SK-N-SH treated with all-trans-retinoic acid at 6 μM for 48 hours (cell line): ENCODE results near the gene SCAF4.

Source experiments
- ARNTL ChIP-seq: fragments of 450-650 bp; formaldehyde crosslinking; IDR thresholded peaks from 2 replicates; pipeline ENCODE4 v1.5.0; 2020; ENCODE audit warnings: low read depth, mild to moderate bottlenecking, moderate library complexity, borderline replicate concordance
- BACH2 ChIP-seq: fragments of 250-450 bp; sonication (Bioruptor Pico); IDR thresholded peaks from 2 replicates; pipeline ENCODE4 v1.9.0; 2021; ENCODE audit warnings: mild to moderate bottlenecking, borderline replicate concordance
- CREB5 ChIP-seq: fragments of 250-450 bp; sonication (Bioruptor Pico); IDR thresholded peaks from 2 replicates; pipeline ENCODE4 v1.5.1; 2020; ENCODE audit warnings: low read depth, mild to moderate bottlenecking, moderate library complexity
- ESRRG ChIP-seq: fragments of 250-450 bp; sonication (Bioruptor Pico); IDR thresholded peaks from 2 replicates; pipeline ENCODE4 v1.6.1; 2021; ENCODE audit warnings: mild to moderate bottlenecking
- ISL1 ChIP-seq: fragments of 250-450 bp; sonication (Bioruptor Pico); IDR thresholded peaks from 2 replicates; pipeline ENCODE4 v2.1.2; 2022; ENCODE audit warnings: mild to moderate bottlenecking, moderate library complexity
- PATZ1 ChIP-seq: fragments of 250-450 bp; sonication (Bioruptor Pico); IDR thresholded peaks from 2 replicates; pipeline ENCODE4 v1.8.0; 2020; ENCODE audit warnings: mild to moderate bottlenecking, moderate library complexity, borderline replicate concordance
- TOX ChIP-seq: fragments of 250-450 bp; sonication (Bioruptor Pico); IDR thresholded peaks from 2 replicates; pipeline ENCODE4 v1.8.0; 2021; ENCODE audit warnings: mild to moderate bottlenecking, moderate library complexity, borderline replicate concordance
- TSHZ2 ChIP-seq: fragments of 250-450 bp; sonication (Bioruptor Pico); IDR thresholded peaks from 2 replicates; pipeline ENCODE4 v1.5.0; 2020; ENCODE audit warnings: mild to moderate bottlenecking, moderate library complexity
- ZC3H10 ChIP-seq: fragments of 250-450 bp; sonication (Bioruptor Pico); IDR thresholded peaks from 2 replicates; pipeline ENCODE4 v1.5.1; 2021; ENCODE audit warnings: mild to moderate bottlenecking, moderate library complexity
- ZFP3 ChIP-seq: fragments of 250-450 bp; sonication (Bioruptor Pico); IDR thresholded peaks from 2 replicates; pipeline ENCODE4 v1.5.0; 2020; ENCODE audit warnings: mild to moderate bottlenecking, moderate library complexity
- ZNF565 ChIP-seq: fragments of 450-650 bp; formaldehyde crosslinking; conservative IDR thresholded peaks from 2 replicates; pipeline ENCODE4 v1.5.0; 2020; ENCODE audit warnings: low read depth, mild to moderate bottlenecking, moderate library complexity

- TF ChIP-seq PATZ1 (CRISPR knock-in tag) (no peak), ESRRG (no peak), ARNTL (no peak), ZFP3 (CRISPR knock-in tag) (no peak), TOX (CRISPR knock-in tag) (no peak), ISL1 (CRISPR knock-in tag) (no peak), CREB5 (no peak), BACH2 (no peak), ZNF565 (CRISPR knock-in tag) (no peak), ZC3H10 (no peak), TSHZ2 (CRISPR knock-in tag) (no peak)
Observed at GRCh38 chr21:31714741-31715365, 17.1 kb downstream of the SCAF4 start.
